ENCODE results near the gene CELF6.
"Not testable (repeated sequence)": the region's sequence is repeated elsewhere in the genome, so short reads cannot be mapped to it uniquely, and the experiment has no call there.

Gene CELF6

GRCh38 chr15:72280751-72281150, 39.2 kb downstream of the CELF6 start:
- no peak overlapping the region for H2AFZ ChIP-seq (ENCODE audit: low read length)
- no peak overlapping the region for H3K4me3 ChIP-seq (ENCODE audit: low read length, poor library complexity, severe bottlenecking)
- no peaks in the 10 kb centered on the region for H3K79me2 ChIP-seq (ENCODE audit: insufficient read depth, low read length)
- H3K4me2 ChIP-seq (ENCODE audit: low read depth, low read length, poor library complexity, severe bottlenecking): no peak overlapping the region
- no peaks in the 10 kb centered on the region for H3K9me2 ChIP-seq (replicated peaks; ENCODE audit: low read depth, low read length)
- no peak for TF ChIP-seq CTCF (conservative IDR thresholded peaks at IDR 0.05; ENCODE audit: low read length)
- TF ChIP-seq EZH2phosphoT487 (IDR thresholded peaks at IDR 0.05; ENCODE audit: borderline replicate concordance): no peak
- H3K36me3 ChIP-seq (ENCODE audit: insufficient read depth, low read length): no peaks in the 10 kb centered on the region
- H3K4me1 ChIP-seq (ENCODE audit: insufficient read depth, low read length, poor library complexity, severe bottlenecking): no peaks in the 10 kb centered on the region
- H4K20me1 ChIP-seq (ENCODE audit: insufficient read depth, low read length, poor library complexity, severe bottlenecking): no peaks in the 10 kb centered on the region
- no peaks in the 10 kb centered on the region for H3K9me3 ChIP-seq (ENCODE audit: insufficient read depth, low read depth, low read length)
- no peak overlapping the region for H3K9ac ChIP-seq (ENCODE audit: low read depth, low read length, poor library complexity, severe bottlenecking)
- H3F3A ChIP-seq (ENCODE audit: low read depth): no peaks in the 10 kb centered on the region
- H3K27me3 ChIP-seq (ENCODE audit: insufficient read depth, low read length, poor library complexity, severe bottlenecking): no peaks in the 10 kb centered on the region

GRCh38 chr15:72278737-72279136, 41.2 kb downstream of the CELF6 start:
- Histone ChIP-seq H3F3A (ENCODE audit: low read depth) (no peaks in the 10 kb centered on the region), H3K79me2 (ENCODE audit: insufficient read depth, low read length) (no peaks in the 10 kb centered on the region), H3K27me3 (ENCODE audit: insufficient read depth, low read length, poor library complexity, severe bottlenecking) (no peaks in the 10 kb centered on the region), H3K4me3 (ENCODE audit: low read length, poor library complexity, severe bottlenecking) (no peak overlapping the region), H3K4me1 (ENCODE audit: insufficient read depth, low read length, poor library complexity, severe bottlenecking) (no peaks in the 10 kb centered on the region), H2AFZ (ENCODE audit: low read length) (no peak overlapping the region), H3K9me2 (replicated peaks; ENCODE audit: low read depth, low read length) (no peaks in the 10 kb centered on the region), H3K9me3 (ENCODE audit: insufficient read depth, low read depth, low read length) (no peaks in the 10 kb centered on the region), H3K36me3 (ENCODE audit: insufficient read depth, low read length) (no peaks in the 10 kb centered on the region), H3K9ac (ENCODE audit: low read depth, low read length, poor library complexity, severe bottlenecking) (no peak overlapping the region), H4K20me1 (ENCODE audit: insufficient read depth, low read length, poor library complexity, severe bottlenecking) (no peaks in the 10 kb centered on the region), H3K4me2 (ENCODE audit: low read depth, low read length, poor library complexity, severe bottlenecking) (no peak overlapping the region)
- TF ChIP-seq EZH2phosphoT487 (IDR thresholded peaks at IDR 0.05; ENCODE audit: borderline replicate concordance) (no peak), CTCF (conservative IDR thresholded peaks at IDR 0.05; ENCODE audit: low read length) (no peak)

- H3F3A ChIP-seq (ENCODE audit: low read depth): no peaks in the 10 kb centered on the region
- TF ChIP-seq EZH2phosphoT487 (IDR thresholded peaks at IDR 0.05; ENCODE audit: borderline replicate concordance) (no peak), CTCF (conservative IDR thresholded peaks at IDR 0.05; ENCODE audit: low read length) (no peak)
- H3K36me3 ChIP-seq (ENCODE audit: insufficient read depth, low read length): no peaks in the 10 kb centered on the region
- H3K79me2 ChIP-seq (ENCODE audit: insufficient read depth, low read length): peaks cover 10% of the 10 kb centered on the region
- no peaks in the 10 kb centered on the region for H3K27me3 ChIP-seq (ENCODE audit: insufficient read depth, low read length, poor library complexity, severe bottlenecking)
- no peak overlapping the region for H3K4me2 ChIP-seq (ENCODE audit: low read depth, low read length, poor library complexity, severe bottlenecking)
- H3K4me1 ChIP-seq (ENCODE audit: insufficient read depth, low read length, poor library complexity, severe bottlenecking): peaks cover 10% of the 10 kb centered on the region
- H3K4me3 ChIP-seq (ENCODE audit: low read length, poor library complexity, severe bottlenecking): no peak overlapping the region
- no peaks in the 10 kb centered on the region for H3K9me3 ChIP-seq (ENCODE audit: insufficient read depth, low read depth, low read length)
- H3K9ac ChIP-seq (ENCODE audit: low read depth, low read length, poor library complexity, severe bottlenecking): no peak overlapping the region
- H4K20me1 ChIP-seq (ENCODE audit: insufficient read depth, low read length, poor library complexity, severe bottlenecking): peaks cover 6% of the 10 kb centered on the region
- H2AFZ ChIP-seq (ENCODE audit: low read length): no peak overlapping the region
- no peaks in the 10 kb centered on the region for H3K9me2 ChIP-seq (replicated peaks; ENCODE audit: low read depth, low read length)
These were observed 43.6 kb downstream of the CELF6 start for GRCh38 chr15:72276326-72276700.

GRCh38 chr15:72275635-72276325, 44.2 kb downstream of the CELF6 start:
- Histone ChIP-seq H3K79me2 (ENCODE audit: insufficient read depth, low read length) (peaks cover 15% of the 10 kb centered on the region), H3K4me1 (ENCODE audit: insufficient read depth, low read length, poor library complexity, severe bottlenecking) (peaks cover 15% of the 10 kb centered on the region)
- H3K4me2 ChIP-seq (ENCODE audit: low read depth, low read length, poor library complexity, severe bottlenecking); H2AFZ ChIP-seq (ENCODE audit: low read length); H3K9me3 ChIP-seq (ENCODE audit: insufficient read depth, low read depth, low read length); H3K9me2 ChIP-seq (replicated peaks; ENCODE audit: low read depth, low read length); H4K20me1 ChIP-seq (ENCODE audit: insufficient read depth, low read length, poor library complexity, severe bottlenecking); H3F3A ChIP-seq (ENCODE audit: low read depth); H3K36me3 ChIP-seq (ENCODE audit: insufficient read depth, low read length); H3K27me3 ChIP-seq (ENCODE audit: insufficient read depth, low read length, poor library complexity, severe bottlenecking); H3K9ac ChIP-seq (ENCODE audit: low read depth, low read length, poor library complexity, severe bottlenecking); H3K4me3 ChIP-seq (ENCODE audit: low read length, poor library complexity, severe bottlenecking): not testable (repeated sequence)
